Gastrocnemius medialis (tissue), 4 donors: Measurements from ENCODE around the gene SEPTIN3.

Source experiments
- CTCF ChIP-seq, 5 experiments: fragments of 450-650 bp in 3 of 5; fragments of 200-600 bp in 2 of 5; sonication (generic) in 2 of 5; IDR thresholded peaks in 4 of 5; conservative IDR thresholded peaks in 1 of 5; 1 replicate in 4 of 5; 2 replicates in 1 of 5; pipeline ENCODE4 v1.5.1; 2016 to 2019; ENCODE audit warnings: antibody characterized with exemption in 5 of 5, mild to moderate bottlenecking in 3 of 5, moderate library complexity in 3 of 5
- POLR2A ChIP-seq, 2 donors: fragments of 450-650 bp; IDR thresholded peaks; one replicate each; pipeline ENCODE4 v1.6.1; 2017; ENCODE audit warnings: antibody characterized with exemption in 2 of 2, mild to moderate bottlenecking in 2 of 2, moderate library complexity in 2 of 2

DNA sequence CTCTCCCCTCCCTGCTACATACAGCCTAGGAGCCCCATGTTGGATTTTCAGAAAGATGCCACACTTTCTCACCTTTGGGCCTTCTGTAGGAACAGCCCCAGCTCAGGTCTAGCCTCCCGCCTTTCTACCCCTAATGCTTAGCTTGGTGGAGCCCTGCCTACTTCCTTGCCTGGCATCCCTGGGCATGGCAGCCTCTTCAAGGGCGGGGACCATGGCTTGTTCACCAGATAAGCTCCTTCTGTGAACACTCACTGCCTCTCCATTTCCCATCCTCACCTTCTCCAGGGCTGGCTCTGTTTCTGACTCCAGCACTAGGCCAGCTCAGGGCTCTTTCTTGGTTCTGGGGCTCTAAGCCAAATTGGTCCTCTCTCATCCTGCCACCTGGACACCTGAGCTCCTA, 1.4 kb downstream of the SEPTIN3 start:
- TF ChIP-seq CTCF (IDR thresholded peaks at IDR 0.05 in 4 of 5, conservative IDR thresholded peaks at IDR 0.05 in 1 of 5), result no peak
- TF ChIP-seq POLR2A (IDR thresholded peaks at IDR 0.05), result no peak
